Kidney capillary endothelial cell (primary cell): ENCODE results near the gene C3orf18.

Source experiments
- DNase-seq: peaks from one replicate; pipeline ENCODE4 v3.0.0-alpha.2; 2018; ENCODE audit warnings: low spot score

The C3orf18 gene

GRCh38 chr3:50603261-50604109 lies 35.9 kb upstream of the C3orf18 start:
- no peak for DNase-seq

- no peak for DNase-seq
Observed at GRCh38 chr3:50602595-50603191, 35.1 kb upstream of the C3orf18 start.

- peak; percentile 52 for DNase-seq
Observed at GRCh38 chr3:50600841-50601591, 33.5 kb upstream of the C3orf18 start.

- DNase-seq: no peak
Observed at GRCh38 chr3:50600141-50600753, 32.7 kb upstream of the C3orf18 start.

GRCh38 chr3:50599716-50600118 lies 32.2 kb upstream of the C3orf18 start:
- DNase-seq: no peak

- no peak for DNase-seq
Observed at GRCh38 chr3:50599115-50599715, 31.7 kb upstream of the C3orf18 start.

GRCh38 chr3:50594253-50594785 lies 26.8 kb upstream of the C3orf18 start:
- DNase-seq: no peak

GRCh38 chr3:50592568-50592967 lies 25.0 kb upstream of the C3orf18 start:
- no peak for DNase-seq

GRCh38 chr3:50591196-50591741 lies 23.7 kb upstream of the C3orf18 start:
- DNase-seq: no peak

GRCh38 chr3:50588759-50589433 lies 21.3 kb upstream of the C3orf18 start:
- DNase-seq: no peak

GRCh38 chr3:50587806-50588758 lies 20.5 kb upstream of the C3orf18 start:
- DNase-seq: no peak

- no peak for DNase-seq
Observed at GRCh38 chr3:50587373-50587772, 19.8 kb upstream of the C3orf18 start.

GRCh38 chr3:50586763-50587070 lies 19.2 kb upstream of the C3orf18 start:
- no peak for DNase-seq

- DNase-seq: no peak
Observed at GRCh38 chr3:50585919-50586762, 18.6 kb upstream of the C3orf18 start.

- no peak for DNase-seq
Observed at GRCh38 chr3:50584391-50584790, 16.8 kb upstream of the C3orf18 start.

GRCh38 chr3:50583897-50584296 lies 16.4 kb upstream of the C3orf18 start:
- DNase-seq: no peak

- no peak for DNase-seq
Observed at GRCh38 chr3:50582083-50582482, 14.5 kb upstream of the C3orf18 start.

- no peak for DNase-seq
Observed at GRCh38 chr3:50581459-50581842, 13.9 kb upstream of the C3orf18 start.
